Endothelial cell of umbilical vein (primary cell): Measurements from ENCODE around the gene CAMSAP3. TPM values are rescaled to one million over a fixed set of nuclear protein-coding genes. Genes with fewer than 3 reads are reported as not detected.

ENCODE experiments used
- BruUV-seq: library from RNA; stranded (reverse); fragments of 400-500 nt; replicated peaks from 2 replicates; lab custom pipeline; 2021; lab: Mats Ljungman, UMichigan
- CTCF ChIA-PET: fragments of 300-600, 350-600 bp; sonication (Branson Sonifier 250); formaldehyde crosslinking; loops from one replicate; lab custom pipeline; 2021; ENCODE audit warnings: antibody characterized with exemption, inconsistent platforms; lab: Charles Lee
- POLR2A ChIA-PET: fragments of 300-600, 350-600 bp; sonication (Branson Sonifier 250); formaldehyde crosslinking; loops from one replicate; lab custom pipeline; 2021; ENCODE audit warnings: antibody characterized with exemption, inconsistent platforms; lab: Charles Lee
- DNase-seq: peaks from one replicate; pipeline ENCODE4 v3.0.0-alpha.2; 2011; ENCODE audit warnings: low read depth, low spot score
- FAIRE-seq: peaks from 2 replicates; lab custom pipeline; 2011; peaks lifted over from hg19 to GRCh38; lab: Jason Lieb, UNC
- H2AFZ ChIP-seq: 2 replicates; pipeline ENCODE4 v1.6.0; 2012; ENCODE audit warnings: low read depth, low read length, control low read depth, inconsistent platforms
- H3K27ac ChIP-seq: 2 replicates; pipeline ENCODE4 v1.5.1; 2011; ENCODE audit warnings: low read depth, mild to moderate bottlenecking, control low read depth, low read length, moderate library complexity; ENCODE audit not compliant: insufficient read depth
- H3K27me3 ChIP-seq, 2 experiments: 2 replicates each; pipeline versions ENCODE4 v1.6.0 to v1.6.1; 2011; ENCODE audit warnings: low read length in 2 of 2, mixed read lengths in 1 of 2; ENCODE audit not compliant: control insufficient read depth in 2 of 2, insufficient read depth in 2 of 2
- H3K36me3 ChIP-seq, 2 experiments: 2 replicates in 1 of 2; 3 replicates in 1 of 2; pipeline ENCODE4 v1.5.1; 2011; ENCODE audit warnings: low read length in 2 of 2, mild to moderate bottlenecking in 1 of 2, moderate library complexity in 1 of 2; ENCODE audit not compliant: control insufficient read depth in 2 of 2, insufficient read depth in 2 of 2; ENCODE audit errors: extremely low read depth in 1 of 2
- H3K4me1 ChIP-seq: 3 replicates; pipeline ENCODE4 v1.5.1; 2011; ENCODE audit warnings: mild to moderate bottlenecking, low read length; ENCODE audit not compliant: control insufficient read depth, insufficient read depth; ENCODE audit errors: extremely low read depth
- H3K4me2 ChIP-seq: 2 replicates; pipeline ENCODE4 v1.6.1; 2011; ENCODE audit warnings: low read length, control low read depth, mixed read lengths; ENCODE audit not compliant: insufficient read depth
- H3K4me3 ChIP-seq, 3 experiments: fragments of 200-600 bp in 1 of 3; sonication (generic), shearing (Covaris generic) in 1 of 3; replicated peaks in 1 of 3; 2 replicates each; pipeline ENCODE4 v1.5.1; 2011 to 2016; ENCODE audit warnings: control low read depth in 3 of 3, low read length in 3 of 3, mild to moderate bottlenecking in 2 of 3, inconsistent platforms in 1 of 3, low read depth in 1 of 3, moderate library complexity in 1 of 3; ENCODE audit not compliant: insufficient read depth in 1 of 3
- H3K79me2 ChIP-seq: 2 replicates; pipeline ENCODE4 v1.6.0; 2012; ENCODE audit warnings: low read length, inconsistent platforms; ENCODE audit not compliant: control insufficient read depth, insufficient read depth
- H3K9ac ChIP-seq: replicated peaks from 2 replicates; pipeline ENCODE3; 2011; ENCODE audit warnings: low read length, control low read depth; ENCODE audit not compliant: insufficient read depth; ENCODE audit errors: extremely low read depth
- H3K9me1 ChIP-seq: replicated peaks from 3 replicates; pipeline ENCODE4 v1.6.0; 2011; ENCODE audit warnings: mild to moderate bottlenecking, low read length; ENCODE audit not compliant: control insufficient read depth, insufficient read depth; ENCODE audit errors: extremely low read depth
- H3K9me3 ChIP-seq: replicated peaks from 2 replicates; pipeline ENCODE4 v1.5.1; 2012; ENCODE audit warnings: low read length, inconsistent platforms; ENCODE audit not compliant: control insufficient read depth, insufficient read depth
- H4K20me1 ChIP-seq: replicated peaks from 2 replicates; pipeline ENCODE3; 2011; ENCODE audit warnings: mild to moderate bottlenecking, low read length; ENCODE audit not compliant: control insufficient read depth, insufficient read depth; ENCODE audit errors: extremely low read depth
- CTCF ChIP-seq, 2 donors: IDR thresholded peaks; 1 replicate in 1 of 2; 2 replicates in 1 of 2; pipeline ENCODE4 v1.5.1; 2011; ENCODE audit warnings: low read length in 2 of 2, mild to moderate bottlenecking in 2 of 2, moderate library complexity in 2 of 2, control low read depth in 1 of 2, inconsistent platforms in 1 of 2, low read depth in 1 of 2; ENCODE audit not compliant: insufficient read depth in 1 of 2; ENCODE audit errors: extremely low read depth in 1 of 2
- EZH2 ChIP-seq: IDR thresholded peaks from 2 replicates; pipeline ENCODE4 v1.6.1; 2012; ENCODE audit warnings: borderline replicate concordance, low read depth, mild to moderate bottlenecking, moderate library complexity, low read length, inconsistent platforms; ENCODE audit not compliant: severe bottlenecking
- FOS ChIP-seq: IDR thresholded peaks from 2 replicates; pipeline ENCODE4 v1.6.1; 2011; ENCODE audit warnings: mild to moderate bottlenecking, low read length, moderate library complexity, borderline replicate concordance; ENCODE audit not compliant: insufficient read depth
- GATA2 ChIP-seq: IDR thresholded peaks from 2 replicates; pipeline ENCODE4 v1.7.0; 2011; ENCODE audit warnings: low read depth, mild to moderate bottlenecking, moderate library complexity, mixed read lengths, low read length; ENCODE audit not compliant: insufficient read length, insufficient read depth
- MAX ChIP-seq: IDR thresholded peaks from 2 replicates; pipeline ENCODE4 v1.6.1; 2011; ENCODE audit not compliant: insufficient read depth, insufficient read length
- MYC ChIP-seq: IDR thresholded peaks from one replicate; pipeline ENCODE4 v1.6.1; 2011; ENCODE audit warnings: mild to moderate bottlenecking, low read depth, low read length
- POLR2AphosphoS5 ChIP-seq: IDR thresholded peaks from 2 replicates; pipeline ENCODE4 v1.6.1; 2012; ENCODE audit warnings: low read depth, mild to moderate bottlenecking, control low read depth, low read length, moderate library complexity; ENCODE audit not compliant: insufficient read depth
- dilution Hi-C: fragments of 300-500 bp; cut with MboI; formaldehyde crosslinking; loops from one replicate; pipeline ENCODE4 v1.15.0; 2019; ENCODE audit warnings: low sequenced_read_pairs; ENCODE audit not compliant: extremely low pct_ligation_motif_present
- intact Hi-C: fragments of 100-400 bp; cut with micrococcal nuclease; formaldehyde crosslinking; loops from one replicate; pipeline ENCODE4 v1.10.0; 2022
- polyA plus RNA-seq, 4 experiments: library from polyadenylated mRNA; depleted of rRNA in 3 of 4; stranded (reverse) in 3 of 4; unstranded in 1 of 4; fragments of >200 nt; gene quantifications; 2 replicates each; pipeline versions ENCODE4 v1.2.1 to v1.2.3, GENCODE V29; 2011 to 2012; ENCODE audit warnings: missing spikeins in 1 of 4
- total RNA-seq: library from RNA; stranded (reverse); gene quantifications from 2 replicates; pipeline ENCODE4 v1.2.3, GENCODE V29; 2021

CAMSAP3 gene
- total and polyA plus RNA-seq, 2 donors (not counting 3 experiments of a cell fraction or from before 2014, with no cell fraction given) = 0.11 to 0.22 TPM

- intact Hi-C loops (no loop called here), dilution Hi-C loops (no loop called here)
- Histone ChIP-seq H2AFZ (no peak overlapping the region), H3K4me1 (no peaks in the 10 kb centered on the region), H3K79me2 (no peaks in the 10 kb centered on the region), H3K9me1 (no peaks in the 10 kb centered on the region), H3K4me2 (no peak overlapping the region), H3K4me3 (no peak overlapping the region), H3K9ac (no peak overlapping the region), H3K9me3 (no peaks in the 10 kb centered on the region), H3K27me3 (no peaks in the 10 kb centered on the region), H3K27ac (no peak overlapping the region), H3K36me3 (no peaks in the 10 kb centered on the region), H4K20me1 (no peaks in the 10 kb centered on the region)
- no TSS peak for BruUV-seq
- ChIA-PET CTCF (interaction anchor here (2.2 kb wide), 1 partner anchor 77 kb away, joined by 8 read pairs; the partner anchor contains the start of gene TRAPPC5), POLR2A (no interaction called here)
- no peak for TF ChIP-seq MYC
- TF ChIP-seq MAX = no peak
- no peak for TF ChIP-seq POLR2AphosphoS5
- TF ChIP-seq EZH2 = no peak
- no peak for TF ChIP-seq GATA2
- TF ChIP-seq FOS = no peak
- TF ChIP-seq CTCF (IDR thresholded peaks at IDR 0.05; ENCODE audit: extremely low read depth in 1 of 2, insufficient read depth in 1 of 2, low read depth in 1 of 2, low read length in 2 of 2) = no peak
- DNase-seq (no peak), FAIRE-seq (no peak)
Measured at GRCh38 chr19:7603919-7604318, 8.3 kb downstream of the CAMSAP3 start.
